Stimulated activated CD8-positive, alpha-beta memory T cell treated with anti-CD3 and anti-CD28 coated beads, Interleukin-4, amount 100 ng/mL, for 1 hour (primary cell): ENCODE results near the gene RHOV.
"Not testable (repeated sequence)": the region's sequence is repeated elsewhere in the genome, so short reads cannot be mapped to it uniquely, and the experiment has no call there.

ENCODE experiments used
- DNase-seq, 2 donors: peaks; one replicate each; pipeline ENCODE4 v3.0.0-alpha.2; 2020; ENCODE audit warnings: low read depth in 2 of 2, low spot score in 1 of 2

RHOV gene

GRCh38 chr15:40875991-40876730, 2.1 kb upstream of the RHOV start:
- no peak for DNase-seq

GRCh38 chr15:40872791-40873693, 992 bp downstream of the RHOV start:
- no peak for DNase-seq

- DNase-seq = no peak
These were observed 2.1 kb downstream of the RHOV start for GRCh38 chr15:40871749-40872617.

- no peak for DNase-seq
These were observed 3.3 kb downstream of the RHOV start for GRCh38 chr15:40870716-40871115.

- DNase-seq = no peak
These were observed 4.3 kb downstream of the RHOV start for GRCh38 chr15:40869686-40870085.

- DNase-seq = no peak
These were observed 6.8 kb downstream of the RHOV start for GRCh38 chr15:40867199-40867598.

GRCh38 chr15:40863660-40864270, 10.3 kb downstream of the RHOV start:
- no peak for DNase-seq

- not testable (repeated sequence) for DNase-seq
These were observed 12.9 kb downstream of the RHOV start for GRCh38 chr15:40861147-40861546.

- peak; percentile 62 to 68 for DNase-seq
These were observed 14.7 kb downstream of the RHOV start for GRCh38 chr15:40859206-40859851.

- no peak for DNase-seq
These were observed 15.3 kb downstream of the RHOV start for GRCh38 chr15:40858706-40859105.

GRCh38 chr15:40857601-40858341, 16.3 kb downstream of the RHOV start:
- peak; percentile 53 to 63 for DNase-seq

GRCh38 chr15:40856746-40857145, 17.3 kb downstream of the RHOV start:
- no peak for DNase-seq

- DNase-seq = no peak
These were observed 18.3 kb downstream of the RHOV start for GRCh38 chr15:40855706-40856234.

GRCh38 chr15:40854161-40854560, 19.9 kb downstream of the RHOV start:
- no peak for DNase-seq

GRCh38 chr15:40853241-40853890, 20.7 kb downstream of the RHOV start:
- no peak for DNase-seq

GRCh38 chr15:40852529-40852928, 21.5 kb downstream of the RHOV start:
- no peak for DNase-seq

- DNase-seq = no peak
These were observed 23.4 kb downstream of the RHOV start for GRCh38 chr15:40850576-40851112.

GRCh38 chr15:40847223-40847961, 26.6 kb downstream of the RHOV start:
- no peak for DNase-seq
